CD4-positive, alpha-beta T cell treated with Interleukin-15 for 4 hours (primary cell): ENCODE results near the gene TARM1.

Source experiments
- DNase-seq: peaks from one replicate; pipeline ENCODE4 v3.0.0-alpha.2; 2020; ENCODE audit warnings: low spot score

TARM1 gene

DNA sequence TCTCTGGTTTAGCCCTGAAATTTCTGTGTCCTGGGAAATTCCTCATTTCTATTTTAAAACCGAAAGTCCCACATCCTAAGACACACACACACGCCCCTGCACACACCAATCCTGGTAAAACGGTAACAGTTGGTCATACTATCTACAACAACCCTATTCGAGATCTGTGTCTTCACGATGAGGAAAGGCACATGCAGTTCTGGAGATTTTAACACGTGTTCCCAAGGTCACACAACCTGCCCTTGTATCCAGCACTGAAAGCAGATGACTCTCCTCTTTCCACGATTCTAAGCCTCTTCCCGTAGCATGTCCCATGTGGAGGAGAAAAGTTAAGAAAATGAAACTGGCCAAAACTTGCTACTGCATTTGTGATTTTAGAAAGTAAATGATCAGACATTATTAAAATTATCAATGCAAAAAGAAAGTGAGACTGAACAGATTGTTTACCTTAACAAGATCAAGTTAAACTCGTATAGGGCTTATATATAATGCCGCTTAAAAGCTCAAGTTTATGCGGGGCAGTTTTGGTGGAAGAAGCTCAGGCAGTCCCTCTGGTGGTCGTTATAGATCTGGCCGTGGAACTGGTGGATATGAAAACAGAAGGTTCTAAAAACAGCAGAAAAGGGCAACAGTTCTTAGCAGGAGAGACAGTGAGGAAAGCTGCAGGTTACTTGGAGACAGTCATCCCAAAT, 50.1 kb downstream of the TARM1 start:
- DNase-seq, result no peak

DNA sequence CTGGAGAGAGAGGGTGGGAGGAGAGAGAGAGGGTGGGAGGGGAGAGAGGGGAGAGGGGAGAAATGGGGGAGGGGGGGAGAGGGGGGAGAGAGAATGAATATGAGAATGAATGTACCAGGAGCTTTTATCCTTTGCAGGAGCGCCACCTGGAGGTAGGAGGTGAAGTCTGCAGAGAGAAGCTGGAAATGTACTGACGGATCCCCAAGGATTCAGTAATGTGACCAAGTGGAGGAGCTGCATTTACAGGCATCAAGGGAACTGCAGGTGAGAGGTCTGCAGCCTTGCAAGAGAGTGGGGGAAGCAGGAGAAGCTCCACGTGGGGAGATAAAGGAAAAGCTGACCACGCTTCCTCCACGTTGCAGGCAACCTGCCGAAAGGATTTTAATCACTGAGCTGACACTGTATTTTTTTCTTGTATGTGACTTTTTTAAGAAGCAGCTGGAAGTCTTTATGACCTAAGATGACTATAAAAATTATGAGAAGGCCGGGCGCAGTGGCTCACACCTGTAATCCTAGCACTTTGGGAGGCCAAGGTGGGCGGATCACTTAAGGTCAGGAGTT, 51.2 kb downstream of the TARM1 start:
- peak; percentile 52 for DNase-seq

DNA sequence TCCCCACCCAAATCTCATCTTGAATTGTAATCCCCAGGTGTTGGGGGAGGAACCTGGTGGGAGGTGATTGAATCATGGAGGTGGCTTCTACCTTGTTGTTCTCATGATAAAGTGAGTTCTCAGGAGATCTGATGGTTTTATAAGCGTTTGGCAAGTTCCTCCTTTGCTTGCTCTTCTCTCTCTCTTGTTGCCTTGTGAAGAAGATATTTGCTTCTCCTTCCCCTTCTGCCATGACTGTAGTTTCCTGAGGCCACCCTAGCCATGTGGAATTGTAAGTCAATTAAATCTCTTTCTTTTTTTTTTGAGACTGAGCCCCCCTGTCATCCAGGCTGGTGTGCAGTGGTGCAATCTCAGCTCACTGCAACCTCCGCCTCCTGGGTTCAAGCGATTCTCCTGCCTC, 51.9 kb downstream of the TARM1 start:
- no peak for DNase-seq

DNA sequence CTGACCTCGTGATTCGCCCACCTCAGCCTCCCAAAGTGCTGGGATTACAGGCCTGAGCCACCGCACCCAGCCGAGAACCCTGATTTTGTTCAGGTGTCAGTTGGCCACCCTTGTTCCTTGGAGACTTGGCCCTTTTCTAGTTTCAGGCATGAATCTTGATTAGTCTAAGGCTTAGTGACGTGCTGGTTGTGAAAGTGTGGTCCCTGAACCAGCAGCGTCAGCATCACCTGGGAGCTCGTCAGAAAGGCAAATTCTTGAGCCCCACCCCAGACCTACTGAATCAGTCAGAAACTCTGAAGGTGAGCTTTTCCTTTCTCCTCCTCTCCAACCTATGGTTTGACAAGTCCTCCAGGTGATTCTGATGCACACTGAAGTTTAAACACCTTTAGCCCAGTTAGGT, 54.5 kb downstream of the TARM1 start:
- DNase-seq, result no peak

DNA sequence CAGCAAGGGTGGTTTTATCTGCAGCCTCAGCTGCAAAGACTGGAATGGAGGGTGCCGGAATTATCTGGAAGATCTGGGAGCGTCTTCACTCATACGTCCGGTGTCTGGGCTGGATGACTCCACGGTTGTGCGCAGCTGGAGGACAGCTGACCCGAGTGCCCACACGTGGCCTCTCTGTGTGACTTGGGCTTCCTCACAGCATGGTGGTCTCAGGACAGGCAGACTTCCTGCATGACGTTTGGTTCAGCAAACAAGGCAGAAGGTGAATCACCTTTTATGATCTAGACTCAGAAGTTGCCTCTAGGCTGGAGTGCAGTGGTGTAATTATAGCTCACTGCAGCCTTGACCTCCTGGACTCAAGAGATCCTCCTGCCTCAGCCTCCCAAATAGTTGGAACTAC, 56.5 kb downstream of the TARM1 start:
- DNase-seq, result no peak

DNA sequence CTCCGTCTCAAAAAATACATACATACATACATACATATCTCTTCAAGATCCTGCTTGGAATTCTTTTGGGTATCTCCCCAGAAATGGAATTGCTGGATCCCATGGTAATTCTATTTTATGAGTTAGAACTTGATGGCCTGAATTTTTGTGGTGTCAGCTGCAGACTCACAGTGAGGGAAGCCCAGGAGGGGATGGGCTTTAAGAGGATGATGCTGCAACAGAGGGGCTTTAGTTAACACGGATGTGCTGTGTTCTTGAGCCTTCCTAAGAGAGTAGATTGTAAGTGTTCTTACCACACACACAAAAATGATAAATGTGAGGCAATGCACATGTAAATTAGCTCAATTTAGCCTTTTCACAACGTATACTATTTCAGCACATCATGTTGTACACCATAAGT, 58.0 kb downstream of the TARM1 start:
- no peak for DNase-seq

DNA sequence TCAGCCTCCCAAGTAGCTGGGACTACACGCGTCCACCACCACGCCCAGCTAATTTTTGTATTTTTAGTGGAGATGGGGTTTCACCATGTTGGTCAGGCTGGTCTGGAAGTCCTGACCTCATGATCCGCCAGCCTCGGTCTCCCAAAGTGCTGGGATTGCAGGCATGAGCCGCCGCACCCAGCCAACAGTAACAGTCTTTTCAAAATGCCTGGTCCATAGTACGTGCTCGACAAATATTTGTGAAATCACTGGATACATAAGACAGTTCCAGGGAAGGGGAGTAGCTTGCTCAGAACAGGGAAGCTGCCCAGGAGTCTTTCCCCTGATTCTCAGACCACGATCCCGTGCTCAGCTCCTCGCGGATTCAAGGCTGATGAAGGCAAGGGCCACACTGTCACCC, 59.2 kb downstream of the TARM1 start:
- DNase-seq, result no peak

DNA sequence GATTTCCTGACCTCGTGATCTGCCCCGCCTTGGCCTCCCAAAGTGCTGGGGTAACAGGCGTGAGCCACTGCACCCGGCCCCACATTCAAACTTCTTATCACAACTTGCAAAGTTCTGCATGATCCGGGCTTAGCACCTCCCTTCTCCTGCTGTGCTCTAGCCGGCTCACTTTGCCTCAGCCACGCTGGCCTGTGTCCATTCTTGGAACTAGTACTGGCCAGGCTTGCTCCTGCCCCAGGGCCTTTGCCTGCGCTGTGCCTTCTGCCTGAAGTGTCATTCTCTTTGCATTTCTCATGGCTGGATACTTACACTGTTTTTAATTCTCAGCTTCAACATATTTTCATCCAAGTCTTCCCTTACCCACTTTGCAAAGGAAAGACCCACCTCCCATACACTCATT, 59.8 kb downstream of the TARM1 start:
- DNase-seq, result no peak
